ENCODE data around the gene GPR87.

The GPR87 gene, protein sequence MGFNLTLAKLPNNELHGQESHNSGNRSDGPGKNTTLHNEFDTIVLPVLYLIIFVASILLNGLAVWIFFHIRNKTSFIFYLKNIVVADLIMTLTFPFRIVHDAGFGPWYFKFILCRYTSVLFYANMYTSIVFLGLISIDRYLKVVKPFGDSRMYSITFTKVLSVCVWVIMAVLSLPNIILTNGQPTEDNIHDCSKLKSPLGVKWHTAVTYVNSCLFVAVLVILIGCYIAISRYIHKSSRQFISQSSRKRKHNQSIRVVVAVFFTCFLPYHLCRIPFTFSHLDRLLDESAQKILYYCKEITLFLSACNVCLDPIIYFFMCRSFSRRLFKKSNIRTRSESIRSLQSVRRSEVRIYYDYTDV

GRCh38 chr3:151316267-151316991 is at the start of gene GPR87:
GPR87 (minus strand) TSS chr3:151316820; CDS start chr3:151300100, 16,720 bp downstream.
- no peak for DNase-seq

DNA sequence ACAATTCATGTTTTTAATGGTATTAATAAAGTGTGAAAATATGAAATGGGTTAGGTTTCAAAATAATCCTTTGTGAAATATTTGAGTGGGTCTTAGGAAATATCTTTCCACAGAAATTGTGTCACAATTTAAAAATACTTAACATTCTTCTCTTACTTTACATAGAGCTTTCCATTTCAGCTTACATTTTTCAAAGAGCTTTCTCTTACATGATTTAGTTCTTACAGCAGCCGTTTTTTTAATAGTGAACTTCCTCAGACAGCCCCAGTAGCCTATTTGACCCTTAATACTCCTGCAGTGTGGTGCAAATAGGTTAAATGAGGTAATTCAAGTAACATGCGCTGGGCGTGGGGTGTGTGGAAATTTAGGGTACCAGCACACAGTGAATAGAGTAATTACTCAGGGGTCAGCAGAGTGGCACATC is 46.1 kb upstream of the GPR87 start:
- DNase-seq = peak; percentile 72 to 76

DNA sequence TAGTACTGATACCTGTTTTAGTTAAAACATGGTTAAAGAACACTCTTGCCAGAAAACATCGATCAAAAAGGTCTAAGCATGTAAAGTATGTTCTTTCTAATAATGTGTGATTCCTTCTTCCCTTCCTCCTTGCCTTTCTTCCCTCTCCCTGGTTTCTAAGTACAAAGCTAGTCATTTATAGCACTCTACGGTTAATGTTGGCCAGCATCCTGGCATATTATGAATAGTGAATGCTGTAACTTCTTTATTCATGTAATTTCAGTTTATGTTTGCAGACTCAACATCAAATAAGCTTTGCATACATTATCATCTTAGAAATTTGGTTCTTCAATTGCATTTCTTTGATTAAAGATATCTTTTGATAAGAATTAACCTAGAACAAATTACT is 40.8 kb upstream of the GPR87 start:
- no peak for DNase-seq

DNA sequence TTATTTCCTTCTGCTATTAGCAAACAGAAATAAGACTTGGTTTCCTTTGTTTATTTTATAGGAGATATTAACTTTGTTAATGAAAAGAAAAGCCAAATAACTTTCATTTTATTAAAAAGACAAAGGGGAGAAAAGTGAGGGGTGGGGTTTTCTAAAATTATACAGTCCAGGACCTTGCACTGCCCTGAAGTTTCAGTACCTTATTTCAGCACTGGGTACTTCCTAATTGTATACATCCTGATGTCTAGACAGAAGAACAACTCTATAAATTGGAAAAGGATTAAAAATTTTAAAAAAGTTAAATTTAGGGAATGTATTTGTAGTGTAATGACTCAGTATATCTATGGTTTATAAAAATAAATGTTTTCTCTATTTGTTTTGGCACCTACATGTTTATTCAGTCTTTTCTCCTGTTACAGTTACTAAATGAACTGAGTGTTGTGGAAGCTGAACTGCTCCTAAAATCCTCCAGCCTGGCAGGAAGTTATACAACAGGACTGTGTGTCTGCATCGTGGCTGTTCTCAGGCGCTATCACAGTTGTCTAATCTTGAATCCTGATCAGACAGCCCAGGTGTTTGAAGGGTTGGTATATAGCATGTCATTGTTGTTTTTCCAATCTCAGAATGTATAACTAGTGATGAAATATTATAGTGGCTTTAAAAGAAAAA is 40.3 kb upstream of the GPR87 start:
- no peak for DNase-seq

DNA sequence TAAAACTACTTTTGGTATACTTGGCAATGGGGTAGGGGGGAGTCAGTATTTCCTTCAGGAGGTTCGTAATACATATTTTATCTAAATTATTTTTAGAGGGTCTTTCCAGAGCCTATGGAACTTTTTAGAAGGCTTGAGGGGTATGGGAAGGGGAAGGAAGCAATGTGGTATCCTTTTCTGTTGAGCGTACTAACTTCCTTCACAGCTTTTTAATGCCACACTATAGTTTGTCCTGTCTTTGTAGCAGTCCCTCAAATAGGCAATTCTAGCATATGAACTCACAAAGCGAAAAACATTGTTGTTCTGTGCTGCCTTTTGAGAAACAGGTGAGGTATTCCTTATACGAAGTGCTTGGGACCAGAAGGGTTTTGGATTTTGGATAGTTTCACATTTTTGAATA is 35.0 kb upstream of the GPR87 start:
- no peak for DNase-seq

DNA sequence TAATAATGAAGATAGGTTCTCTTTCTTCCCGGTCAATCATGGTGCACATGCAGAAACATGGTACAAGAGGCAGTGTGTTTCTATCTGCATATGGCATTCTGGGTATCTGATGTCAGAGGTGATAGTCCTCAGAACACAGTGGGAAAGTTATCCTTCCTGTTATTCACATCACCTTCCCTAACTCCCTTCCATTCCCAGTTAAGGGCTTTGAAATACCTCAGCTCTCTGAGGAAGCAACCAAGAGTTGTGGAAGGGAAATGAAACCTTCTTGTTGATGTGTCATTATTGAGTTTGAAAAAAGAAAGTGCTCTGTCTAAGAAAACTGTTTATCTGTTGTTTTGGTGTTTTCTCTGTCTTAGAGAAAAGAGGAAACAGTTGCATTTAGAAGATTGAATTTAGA is 34.6 kb upstream of the GPR87 start:
- no peak for DNase-seq

DNA sequence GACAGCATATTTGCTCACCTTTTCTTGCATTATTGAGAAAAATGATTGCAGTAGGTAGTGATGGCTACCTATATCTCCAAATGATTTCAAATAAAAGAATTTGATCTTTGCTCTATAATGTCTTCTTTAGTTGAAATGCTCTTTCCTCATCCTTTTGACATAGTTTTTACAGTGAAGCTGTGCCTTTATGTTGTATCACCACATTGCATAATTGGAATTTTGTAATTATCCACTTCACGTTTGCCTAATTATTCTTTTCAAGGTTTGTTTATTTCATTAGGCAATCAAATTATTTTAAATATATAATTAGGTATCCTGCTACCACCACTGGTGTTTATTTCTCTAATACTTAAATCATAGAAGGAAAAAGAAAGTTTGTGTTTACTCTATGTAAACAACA is 34.0 kb upstream of the GPR87 start:
- peak; percentile 52 to 56 for DNase-seq

DNA sequence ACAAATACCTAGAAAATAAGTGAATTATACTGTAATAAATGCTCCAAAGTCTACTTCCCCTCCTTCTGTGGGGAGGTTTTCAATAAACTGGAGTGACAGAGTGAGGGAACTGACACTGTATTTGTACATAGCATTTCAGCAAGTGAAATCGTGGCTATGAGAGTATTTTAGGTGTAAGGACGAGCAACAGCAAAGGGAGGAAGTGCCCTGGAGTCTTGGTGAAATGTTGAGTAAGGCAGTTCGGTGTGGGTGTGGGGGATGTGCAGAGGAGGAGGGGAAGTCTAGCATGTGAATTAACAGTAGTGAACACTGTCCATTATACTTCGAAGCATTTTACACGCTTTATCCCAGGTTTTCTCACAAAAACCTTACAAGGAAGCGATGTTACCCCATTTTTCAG is 30.8 kb upstream of the GPR87 start:
- DNase-seq = peak; percentile 99

DNA sequence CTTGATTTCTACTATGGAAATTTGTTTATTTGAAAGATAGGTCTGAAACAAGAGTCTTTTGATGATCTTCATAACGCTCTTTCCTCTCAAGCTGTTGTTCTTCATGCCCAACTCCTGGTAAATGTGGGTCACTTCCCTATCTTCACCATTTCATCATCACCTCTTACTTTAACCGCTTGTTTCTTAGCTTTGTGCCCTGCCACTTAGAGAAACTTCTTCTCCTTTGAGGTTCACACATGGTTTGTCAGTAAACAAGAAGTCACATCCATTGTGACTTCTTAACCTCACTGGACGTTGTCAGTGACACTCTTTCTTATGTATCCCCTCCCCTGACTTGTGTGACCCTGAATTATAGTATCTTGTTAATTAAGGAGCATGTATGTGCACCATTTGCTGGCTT is 29.7 kb upstream of the GPR87 start:
- peak; percentile 96 to 99 for DNase-seq

DNA sequence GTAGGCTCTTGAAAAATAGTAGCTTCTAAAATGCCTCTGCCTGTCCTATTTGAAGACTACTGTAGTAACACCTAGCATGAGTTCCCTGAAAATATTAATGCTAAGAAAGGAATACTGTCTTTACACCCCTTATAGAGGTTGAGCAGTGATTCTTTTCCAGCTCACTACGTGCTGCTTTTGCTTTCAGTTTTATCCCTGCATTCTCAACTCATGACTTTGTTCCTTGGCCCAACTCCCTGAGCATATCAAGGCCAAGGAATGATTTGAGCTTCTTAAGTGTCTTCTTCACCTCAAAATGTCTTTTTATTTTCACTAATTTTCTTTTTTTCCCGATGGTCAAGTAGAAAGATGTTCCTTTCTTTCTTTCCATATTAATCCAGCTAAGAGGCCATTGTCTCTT is 29.2 kb upstream of the GPR87 start:
- DNase-seq = no peak

GRCh38 chr3:151331696-151332095 is 15.1 kb upstream of the GPR87 start:
- DNase-seq = no peak

GRCh38 chr3:151330899-151331298 is 14.3 kb upstream of the GPR87 start:
- peak; percentile 79 to 87 for DNase-seq

GRCh38 chr3:151330379-151330778 is 13.8 kb upstream of the GPR87 start:
- no peak for DNase-seq

DNA sequence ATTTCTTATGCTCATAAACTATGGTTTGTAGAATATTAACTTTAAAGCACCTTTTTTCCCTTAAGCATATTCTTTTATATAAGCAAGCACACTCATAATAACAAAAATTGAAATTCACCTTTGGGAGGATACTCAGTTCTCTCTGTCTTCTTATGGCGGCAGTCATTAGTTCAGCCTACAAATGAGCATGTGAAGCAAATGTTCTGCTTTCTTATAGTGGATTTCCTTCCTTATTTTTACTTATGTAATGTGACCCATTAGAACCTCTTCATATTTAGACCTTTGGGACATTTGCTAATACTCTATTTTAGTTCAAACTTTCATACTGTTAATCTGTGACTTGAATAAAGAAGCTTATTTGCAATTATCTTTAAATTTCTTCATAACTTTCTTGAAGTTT is 12.7 kb upstream of the GPR87 start, which contains the start of gene P2RY13:
Gene P2RY13, minus strand, starts transcription at position 187 of the 400 bp plus-strand sequence. Its CDS starts 21 bp downstream, at position 166.
- peak; percentile 27 to 39 for DNase-seq

- peak; percentile 61 to 71 for DNase-seq
Observed at GRCh38 chr3:151328298-151328995, 11.8 kb upstream of the GPR87 start.

- peak; percentile 59 to 64 for DNase-seq
Observed at GRCh38 chr3:151327571-151328198, 11.1 kb upstream of the GPR87 start.

DNA sequence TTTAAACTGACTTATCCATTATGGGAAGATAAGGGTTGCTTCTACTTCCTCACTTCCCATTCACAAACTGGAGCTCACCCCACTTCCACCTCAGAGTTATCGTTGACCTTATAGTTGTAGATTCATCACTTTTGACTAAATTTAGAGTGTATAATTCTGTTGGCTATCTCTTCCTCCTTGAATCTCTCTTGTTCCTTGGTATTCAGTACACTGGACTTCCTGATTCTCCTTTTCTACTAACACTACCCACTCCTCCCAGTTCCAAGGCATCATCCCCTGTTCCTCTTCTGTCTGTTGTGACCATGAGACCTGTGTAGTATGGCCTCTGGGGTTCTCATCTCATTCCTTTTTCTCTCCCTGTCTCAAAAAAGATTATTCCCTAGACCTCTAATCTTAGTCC is 5.9 kb upstream of the GPR87 start:
- no peak for DNase-seq

DNA sequence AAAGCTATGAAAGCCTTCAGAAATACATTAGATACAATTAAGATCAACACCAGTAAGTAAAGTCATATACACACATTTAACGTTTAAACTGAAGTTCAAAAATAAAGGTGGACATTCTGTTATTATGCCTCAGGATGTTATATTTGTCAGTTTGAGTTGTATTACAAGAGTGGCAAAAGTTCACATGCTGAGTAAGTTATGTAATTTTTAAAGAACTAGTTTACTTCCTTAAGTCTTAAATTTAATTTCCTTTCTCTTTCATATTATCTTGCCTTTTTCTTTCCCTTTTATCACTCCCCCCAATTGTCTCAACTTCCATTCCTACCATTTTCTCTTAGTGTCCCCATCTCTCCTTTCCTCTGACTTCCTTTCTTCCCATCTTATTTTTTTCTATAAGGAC is 4.9 kb upstream of the GPR87 start:
- peak; percentile 45 to 73 for DNase-seq

DNA sequence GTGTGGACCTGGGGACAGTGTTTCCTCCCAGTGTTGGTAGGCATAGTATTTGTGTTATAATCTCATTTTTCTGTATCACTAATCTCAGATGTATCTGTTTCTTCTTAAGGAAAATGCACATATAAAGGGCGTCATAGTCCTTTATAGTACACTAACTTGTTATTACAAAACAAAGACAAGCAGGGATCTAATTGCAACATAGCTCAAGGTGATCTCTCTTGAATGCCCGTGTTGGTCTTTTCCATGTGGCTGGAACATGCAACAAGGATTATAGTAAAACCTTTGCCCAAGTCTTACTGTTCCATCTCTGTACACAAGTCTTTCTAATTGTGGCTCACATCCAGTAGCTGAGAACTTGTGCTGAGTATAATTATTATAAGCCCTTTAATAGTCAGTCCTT is 3.5 kb upstream of the GPR87 start:
- no peak for DNase-seq

- no peak for DNase-seq
Observed at GRCh38 chr3:151319628-151320027, 3.0 kb upstream of the GPR87 start.

- peak; percentile 88 to 89 for DNase-seq
Observed at GRCh38 chr3:151318991-151319390, 2.4 kb upstream of the GPR87 start.

GRCh38 chr3:151318313-151318712 is 1.7 kb upstream of the GPR87 start:
- DNase-seq = no peak

DNA sequence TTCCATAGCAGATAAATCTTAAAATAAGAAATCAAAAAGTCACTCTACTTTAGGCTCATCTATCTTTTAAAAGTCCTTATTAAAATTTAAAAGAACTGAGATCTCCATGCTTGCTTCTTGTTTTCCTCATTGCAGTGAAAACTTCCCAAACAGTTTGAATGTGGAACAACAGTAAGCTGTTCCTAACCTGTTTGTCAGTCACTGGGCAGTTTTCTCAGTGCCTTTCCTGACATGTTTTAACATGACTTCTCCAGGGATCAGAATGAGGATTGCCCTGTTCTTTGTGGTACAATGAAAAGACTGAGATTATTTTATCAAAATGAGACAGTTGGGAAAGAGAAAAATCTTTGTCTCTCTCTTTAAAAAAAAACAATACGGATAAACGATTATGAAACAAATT is 774 bp downstream of the GPR87 start:
- no peak for DNase-seq
